ENCODE measurements around the gene FOXP1.

GRCh38 chr3:71219744-71220638, 363.5 kb downstream of the FOXP1 start:
- no peak for TF ChIP-seq CTCF (IDR thresholded peaks at IDR 0.05; ENCODE audit: low read length)
- no peak for TF ChIP-seq EZH2 (IDR thresholded peaks at IDR 0.05; ENCODE audit: borderline replicate concordance, low read length)
